GM12801 (cell line): ENCODE measurements around the gene PHLPP1.

Experiments
- CTCF ChIP-seq: IDR thresholded peaks from one replicate; pipeline ENCODE4 v1.5.1; 2011; ENCODE audit warnings: control low read depth; ENCODE audit not compliant: insufficient read length; ENCODE audit errors: extremely low read depth

The PHLPP1 gene

GRCh38 chr18:62814132-62814759, 98.9 kb downstream of the PHLPP1 start:
- TF ChIP-seq CTCF: no peak

- no peak for TF ChIP-seq CTCF
Observed at GRCh38 chr18:62825382-62825781, 110.0 kb downstream of the PHLPP1 start.

GRCh38 chr18:62827397-62827796, 112.1 kb downstream of the PHLPP1 start:
- no peak for TF ChIP-seq CTCF

- no peak for TF ChIP-seq CTCF
Observed at GRCh38 chr18:62828091-62828640, 112.8 kb downstream of the PHLPP1 start.

GRCh38 chr18:62828852-62829251, 113.5 kb downstream of the PHLPP1 start:
- TF ChIP-seq CTCF: no peak

GRCh38 chr18:62829936-62830335, 114.6 kb downstream of the PHLPP1 start:
- TF ChIP-seq CTCF: no peak

- TF ChIP-seq CTCF: no peak
Observed at GRCh38 chr18:62832282-62832681, 116.9 kb downstream of the PHLPP1 start.
